ENCODE data around the gene MORC4.

Gene MORC4

DNA sequence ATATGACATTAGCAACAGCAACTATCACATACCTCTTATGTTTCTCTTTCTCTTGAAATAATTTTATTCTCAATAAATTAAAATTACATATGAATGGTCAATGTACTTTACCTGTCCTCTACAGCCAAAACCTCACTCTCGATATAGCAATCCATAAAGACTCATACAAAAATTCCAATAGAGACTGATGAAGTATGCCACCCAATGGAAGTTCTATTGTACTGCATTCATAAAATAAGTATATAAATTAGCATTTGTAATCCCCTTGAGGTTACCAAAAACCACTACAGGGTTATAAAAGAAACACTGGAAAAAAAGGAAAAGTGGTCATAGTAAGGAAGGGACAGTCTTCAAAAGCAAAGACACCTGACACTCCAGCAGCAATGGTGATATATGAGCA is 47.0 kb downstream of the MORC4 start:
- FAIRE-seq (peak; percentile 74), DNase-seq (ENCODE audit: low spot score) (peak; percentile 39)

DNA sequence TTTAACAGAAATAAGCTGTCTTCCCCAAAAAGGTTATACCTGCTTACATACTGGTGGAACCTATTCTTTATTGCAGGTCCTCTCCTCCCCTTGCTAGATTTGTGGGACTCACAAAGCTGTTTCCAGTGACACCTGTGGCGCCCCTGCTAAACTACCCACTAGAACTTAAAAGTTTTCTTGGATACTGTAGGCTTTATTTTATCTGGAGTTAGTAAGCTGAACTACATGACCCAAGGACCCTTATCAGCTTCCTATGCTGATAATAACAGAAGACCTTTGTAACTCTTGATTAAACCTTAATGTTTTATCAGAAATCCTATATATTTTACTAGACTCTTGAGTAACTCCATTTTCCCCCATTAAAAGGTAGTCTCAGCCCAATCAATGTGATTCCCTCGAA is 47.5 kb downstream of the MORC4 start:
- no peak for DNase-seq (ENCODE audit: low spot score)
- no peak for FAIRE-seq

DNA sequence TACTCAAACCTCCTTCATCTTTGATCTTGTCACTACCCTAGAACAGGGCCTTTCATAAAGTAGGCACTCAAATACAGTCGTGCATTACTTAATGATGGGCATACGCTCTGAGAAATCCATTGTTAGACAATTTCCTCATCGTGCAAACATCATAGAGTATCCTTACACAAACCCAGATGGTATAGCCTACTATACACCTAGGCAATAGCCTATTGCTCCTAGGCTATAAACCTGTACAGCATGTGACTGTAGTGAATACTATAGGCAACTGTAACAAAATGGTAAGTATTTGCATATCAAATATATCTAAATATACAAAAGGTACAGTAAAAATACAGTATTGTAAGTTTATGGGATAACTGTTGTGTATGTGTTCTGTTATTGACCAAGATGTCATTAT is 47.9 kb downstream of the MORC4 start:
- FAIRE-seq (no peak), DNase-seq (ENCODE audit: low spot score) (no peak)

DNA sequence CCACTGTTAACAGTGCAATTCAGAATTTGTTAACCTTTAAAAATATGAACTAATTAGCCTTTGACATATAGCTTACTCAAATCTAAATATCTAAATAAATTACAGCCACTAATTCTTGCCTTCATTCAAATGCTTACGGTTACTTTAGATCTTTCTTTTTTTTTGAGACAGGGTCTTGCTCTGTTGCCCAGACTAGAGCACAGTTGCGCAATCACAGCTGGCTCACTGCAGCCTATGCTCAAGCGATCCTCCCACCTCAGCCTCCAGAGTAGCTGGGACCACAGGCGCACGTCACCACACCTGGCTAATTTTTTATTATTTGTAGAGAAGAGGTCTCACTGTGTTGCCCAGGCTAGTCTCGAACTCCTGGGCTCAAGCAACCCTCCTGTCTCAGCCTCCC is 48.8 kb downstream of the MORC4 start:
- FAIRE-seq, result no peak
- DNase-seq (ENCODE audit: low spot score), result no peak

DNA sequence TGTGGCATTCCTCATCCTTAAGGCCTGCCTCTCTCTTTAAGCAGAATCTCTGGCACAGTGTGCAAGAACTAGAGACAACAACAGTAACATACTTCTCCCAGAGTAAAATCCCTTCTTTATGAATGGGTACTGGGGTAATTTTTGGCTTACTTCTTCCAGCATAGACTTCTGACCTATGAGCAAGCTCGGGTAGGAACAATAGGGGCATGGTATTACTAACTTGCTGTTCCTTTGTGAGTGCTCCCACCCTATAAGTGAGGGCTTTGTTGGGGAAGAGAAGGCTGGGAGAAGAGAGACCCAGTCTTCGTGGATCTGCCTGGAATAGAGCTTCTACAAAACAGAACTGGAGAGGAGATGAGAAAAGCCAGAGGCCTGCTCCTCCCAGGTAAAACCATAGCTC is 49.6 kb downstream of the MORC4 start:
- FAIRE-seq, result no peak
- no peak for DNase-seq (ENCODE audit: low spot score)

DNA sequence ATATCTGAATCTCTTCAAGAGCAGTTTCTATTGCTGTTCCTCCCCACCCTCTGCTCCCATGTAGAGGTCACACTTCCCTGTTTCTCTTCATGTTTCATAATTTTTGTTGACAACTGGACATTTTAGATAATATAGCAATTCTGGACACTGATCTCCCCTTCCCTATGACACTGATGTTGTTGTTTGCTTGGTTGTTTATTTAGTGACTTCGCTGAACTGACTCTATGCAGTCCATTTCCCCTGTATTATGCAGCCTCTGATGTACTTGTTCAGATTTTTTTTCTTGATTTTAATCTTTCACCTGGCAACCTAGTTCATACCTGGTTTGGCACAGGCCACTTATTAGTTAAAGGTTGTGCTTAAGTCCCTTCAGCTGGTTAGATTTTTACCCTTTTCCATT is 50.6 kb downstream of the MORC4 start:
- DNase-seq (ENCODE audit: low spot score), result no peak
- no peak for FAIRE-seq

DNA sequence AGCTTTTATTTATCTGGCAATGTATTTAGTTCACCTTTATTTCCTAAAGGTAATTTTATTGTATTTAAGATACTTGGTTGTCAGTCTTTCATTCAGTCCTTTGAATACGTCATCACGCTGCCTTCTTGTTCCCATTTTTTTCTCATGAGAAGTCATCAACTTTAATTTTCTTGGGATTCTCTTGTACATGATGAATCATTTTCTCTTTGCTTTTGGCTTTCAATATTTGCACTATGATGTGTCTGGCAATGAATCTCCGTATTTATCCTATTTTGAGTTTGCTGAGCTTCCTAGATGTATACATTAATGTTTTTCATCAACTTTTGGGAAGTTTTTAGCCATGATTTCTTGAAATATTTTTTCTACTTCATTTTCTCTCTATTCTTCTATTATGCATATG is 51.4 kb downstream of the MORC4 start:
- FAIRE-seq (no peak), DNase-seq (ENCODE audit: low spot score) (peak; percentile 6)

DNA sequence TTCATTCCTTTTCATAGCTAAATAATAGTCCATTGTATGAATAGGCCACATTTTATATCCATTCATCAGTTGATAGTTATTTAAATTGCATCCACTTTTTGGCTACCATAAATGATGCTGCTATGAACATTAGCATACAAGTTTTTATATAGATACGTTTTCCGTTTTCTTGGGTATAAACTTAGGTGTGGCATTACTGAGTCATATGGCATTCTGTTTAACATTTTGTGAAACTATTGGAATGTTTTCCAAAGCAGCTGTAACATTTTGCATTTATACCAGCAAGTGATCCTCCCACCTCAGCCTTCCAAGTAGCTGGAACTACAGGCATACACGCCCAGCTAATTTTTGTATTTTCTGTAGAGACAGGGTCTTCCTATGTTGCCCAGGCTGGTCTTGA is 53.5 kb downstream of the MORC4 start:
- no peak for DNase-seq (ENCODE audit: low spot score)
- no peak for FAIRE-seq

DNA sequence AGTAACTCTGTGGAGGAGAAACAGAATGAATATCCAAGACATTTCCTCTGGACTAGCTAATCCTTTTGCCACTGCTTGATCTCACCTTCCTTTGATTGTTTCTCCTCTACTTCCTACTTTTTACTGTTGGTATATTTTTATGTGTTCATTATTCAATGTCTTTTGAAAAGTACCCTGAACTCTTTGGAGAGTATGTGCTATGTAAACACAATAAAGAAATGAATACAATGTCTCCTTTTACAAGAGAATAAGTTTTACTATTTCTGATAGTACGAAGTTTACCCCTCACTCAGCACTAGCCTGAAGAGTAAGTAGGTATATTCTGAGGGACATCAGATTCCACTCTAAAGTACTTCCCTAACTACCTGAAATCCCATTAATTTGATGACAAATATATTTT is 59.9 kb downstream of the MORC4 start:
- FAIRE-seq, result no peak
- DNase-seq (ENCODE audit: low spot score), result no peak

DNA sequence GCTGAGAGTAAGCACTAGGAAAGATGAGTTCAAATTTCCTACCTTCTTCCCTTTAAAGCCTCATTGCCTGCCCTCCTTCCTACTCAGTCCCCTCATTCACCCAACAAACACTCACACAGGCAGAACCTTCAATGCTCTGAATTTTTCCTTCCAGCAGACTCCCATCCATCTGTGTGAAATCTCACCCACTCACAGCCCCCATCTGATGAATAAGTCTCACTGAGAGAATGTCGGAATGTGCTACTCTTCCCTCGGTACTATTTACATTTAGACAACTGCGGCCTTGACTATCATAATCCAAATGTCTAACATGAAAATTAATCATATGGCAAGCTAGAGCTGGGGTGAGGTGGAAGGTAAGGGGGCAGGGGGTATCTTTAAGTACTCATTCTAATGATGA is 60.4 kb downstream of the MORC4 start:
- FAIRE-seq (no peak), DNase-seq (ENCODE audit: low spot score) (no peak)

DNA sequence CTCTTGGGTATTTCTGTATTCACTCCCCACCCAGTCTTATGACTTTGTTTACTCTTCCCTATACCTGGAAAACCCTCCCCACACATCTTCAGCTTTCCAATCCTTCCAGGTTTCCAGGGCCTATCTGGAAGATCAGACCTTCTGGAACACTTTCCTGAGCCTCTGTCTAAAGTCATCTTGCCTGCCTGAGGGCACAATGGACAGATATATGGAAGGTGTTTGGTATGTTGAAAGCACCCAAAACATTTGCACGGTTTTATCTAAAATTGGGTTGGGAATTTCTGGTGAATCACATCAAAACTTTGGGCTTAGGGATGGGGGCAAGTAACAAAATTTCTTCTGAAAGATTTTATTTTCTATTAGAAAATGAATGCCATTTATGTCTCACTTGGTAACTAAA is 63.8 kb downstream of the MORC4 start:
- DNase-seq (ENCODE audit: low spot score) (no peak), FAIRE-seq (no peak)

DNA sequence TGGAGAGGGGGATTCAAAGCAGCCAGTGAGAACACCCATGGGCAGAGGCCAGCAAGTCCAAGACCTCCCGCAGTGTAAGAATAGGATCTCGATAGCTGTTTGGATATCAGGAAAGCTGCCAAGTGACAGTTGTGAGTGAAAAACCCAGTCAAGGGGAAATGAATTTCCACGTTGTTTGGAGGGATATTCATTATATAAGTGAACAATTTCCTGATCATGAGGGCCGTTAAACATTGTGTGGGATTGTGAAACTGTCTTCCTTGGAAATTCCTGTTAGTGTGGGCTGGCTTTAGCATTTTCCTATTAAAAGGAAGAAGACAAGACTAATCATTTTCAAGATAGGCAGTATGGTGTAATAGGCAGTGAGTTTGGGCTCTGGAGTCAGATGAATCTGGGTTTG is 64.8 kb downstream of the MORC4 start:
- peak; percentile 99 for FAIRE-seq

DNA sequence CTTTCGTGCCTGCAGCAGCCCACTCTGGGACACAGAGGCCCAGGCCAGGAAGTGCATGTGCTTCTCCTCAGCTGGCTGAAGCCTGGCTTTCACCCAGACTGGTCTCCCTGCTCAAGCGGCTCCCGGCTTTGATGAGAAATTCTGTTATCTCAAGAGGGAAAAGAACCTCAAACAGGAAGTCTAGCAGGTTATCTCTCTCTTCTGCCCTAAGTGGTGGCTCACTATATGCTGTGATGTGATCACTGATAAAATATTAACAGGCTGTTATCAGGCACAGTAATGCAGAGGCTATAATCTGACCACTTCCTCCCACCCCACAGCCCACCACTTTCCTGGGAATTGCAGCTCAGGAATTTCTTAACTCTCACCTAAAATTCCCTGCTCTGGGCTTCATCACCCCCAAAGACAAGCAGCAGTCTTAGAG is 66.5 kb downstream of the MORC4 start:
- FAIRE-seq, result peak; percentile 98
- DNase-seq (ENCODE audit: low spot score), result peak; percentile 95

More for the DNA sequence above, 64.8 kb downstream of the MORC4 start:
- DNase-seq (ENCODE audit: low spot score), result peak; percentile 96

DNA sequence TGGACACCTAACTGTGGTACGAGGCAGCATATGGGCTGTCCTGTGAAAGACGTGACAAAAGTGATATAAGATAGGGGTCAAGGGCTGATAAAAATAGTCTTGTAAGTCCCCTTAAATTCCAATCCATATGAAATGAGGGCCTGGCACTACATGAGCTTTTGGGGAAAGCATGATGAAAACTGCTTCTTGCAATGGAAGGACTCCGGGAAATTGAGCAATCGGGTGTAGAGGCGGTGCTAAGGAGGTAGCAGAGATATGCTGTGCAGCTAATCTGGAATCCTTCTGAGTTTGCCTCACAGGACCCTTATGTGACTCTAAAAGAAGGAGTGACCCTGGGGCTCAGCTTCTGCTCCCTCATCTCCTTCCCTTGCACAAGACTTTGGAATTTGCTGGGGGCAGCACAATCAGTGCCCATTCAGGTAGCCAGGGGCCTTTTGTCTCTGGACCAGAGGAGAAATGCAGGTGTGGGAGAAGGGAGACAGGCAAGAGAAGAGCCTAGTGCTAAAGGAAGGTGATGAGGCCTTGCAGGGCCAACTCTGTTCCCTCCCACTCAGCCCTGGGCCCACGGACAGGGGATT is 67.0 kb downstream of the MORC4 start:
- no peak for FAIRE-seq
- peak; percentile 35 for DNase-seq (ENCODE audit: low spot score)

DNA sequence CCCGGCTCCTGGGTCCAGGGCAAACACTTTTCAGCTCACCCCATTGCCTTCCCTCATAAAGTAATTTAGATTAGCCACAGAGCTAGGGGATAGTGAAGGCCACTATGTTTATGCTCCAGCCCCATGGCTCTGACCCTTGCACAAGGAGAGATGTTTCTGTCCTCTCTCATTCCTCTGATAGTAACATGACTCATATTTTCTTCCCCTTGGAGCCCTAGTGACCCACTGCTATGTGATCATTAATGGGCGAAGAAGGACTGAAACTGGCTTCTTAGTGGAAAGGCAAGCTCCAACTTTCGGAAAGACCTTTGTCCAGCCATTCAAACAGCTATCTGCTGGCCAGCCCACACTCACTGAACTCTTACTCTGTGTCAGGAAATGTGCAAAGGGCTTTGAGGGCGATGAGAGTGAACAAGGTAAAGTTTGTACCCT is 67.5 kb downstream of the MORC4 start:
- peak; percentile 74 for DNase-seq (ENCODE audit: low spot score)

DNA sequence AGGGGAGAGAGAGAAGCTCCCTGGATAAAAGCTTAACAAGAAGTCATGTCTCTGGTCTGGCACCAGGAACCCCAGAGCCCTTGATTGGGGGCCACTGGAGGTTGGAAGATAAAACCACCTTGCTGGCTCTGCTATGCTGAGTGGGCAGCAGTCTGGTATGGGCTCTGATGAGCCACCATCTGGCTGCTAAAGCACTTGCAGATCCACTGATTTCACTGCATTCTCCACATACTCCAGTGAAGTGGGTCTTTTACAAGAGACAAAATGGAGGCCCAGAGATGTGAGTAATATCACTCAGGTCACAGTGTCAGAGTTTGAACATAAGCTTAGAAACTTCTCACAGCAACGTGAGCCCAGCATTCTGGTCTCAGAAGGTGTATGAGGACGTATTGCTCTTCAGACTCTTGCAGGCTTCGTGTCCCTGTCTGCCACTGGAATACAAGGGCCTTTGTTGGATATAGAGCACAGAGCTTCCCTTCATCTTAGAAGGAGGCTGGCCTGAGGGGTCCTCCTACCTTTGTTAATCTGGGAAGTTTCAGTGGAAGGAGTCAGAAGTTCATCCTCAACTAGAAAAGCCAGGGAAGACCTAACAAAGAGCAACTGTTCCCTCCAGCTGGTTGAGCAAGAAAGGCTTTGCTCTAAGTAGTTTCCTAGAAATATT is 68.1 kb downstream of the MORC4 start:
- DNase-seq (ENCODE audit: low spot score), result peak; percentile 11
- FAIRE-seq, result no peak

More for the DNA sequence above, 67.5 kb downstream of the MORC4 start:
- peak; percentile 83 for FAIRE-seq

DNA sequence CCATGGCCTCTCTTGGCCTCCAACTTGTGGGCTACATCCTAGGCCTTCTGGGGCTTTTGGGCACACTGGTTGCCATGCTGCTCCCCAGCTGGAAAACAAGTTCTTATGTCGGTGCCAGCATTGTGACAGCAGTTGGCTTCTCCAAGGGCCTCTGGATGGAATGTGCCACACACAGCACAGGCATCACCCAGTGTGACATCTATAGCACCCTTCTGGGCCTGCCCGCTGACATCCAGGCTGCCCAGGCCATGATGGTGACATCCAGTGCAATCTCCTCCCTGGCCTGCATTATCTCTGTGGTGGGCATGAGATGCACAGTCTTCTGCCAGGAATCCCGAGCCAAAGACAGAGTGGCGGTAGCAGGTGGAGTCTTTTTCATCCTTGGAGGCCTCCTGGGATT is 71.8 kb downstream of the MORC4 start:
- FAIRE-seq, result no peak
- no peak for DNase-seq (ENCODE audit: low spot score)

DNA sequence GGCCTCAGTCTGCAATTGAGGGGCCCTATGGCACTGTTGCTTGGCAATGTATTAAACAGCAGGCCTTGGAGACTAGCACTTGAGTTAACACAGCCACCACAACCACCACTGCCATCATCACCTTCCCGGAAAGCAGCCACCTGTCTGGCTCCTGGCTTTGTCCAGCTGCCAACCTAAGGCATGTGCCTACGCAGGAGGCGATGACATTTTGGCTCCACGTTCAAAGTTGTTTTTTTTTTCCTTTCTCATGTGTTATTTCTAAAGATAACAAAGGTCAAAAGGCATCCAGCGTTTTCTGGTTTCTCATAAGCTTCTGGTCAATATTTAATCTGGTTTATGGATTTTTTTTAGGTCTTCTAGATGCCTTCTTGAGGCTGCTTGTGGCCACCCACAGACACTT is 72.3 kb downstream of the MORC4 start:
- FAIRE-seq (peak; percentile 88), DNase-seq (ENCODE audit: low spot score) (peak; percentile 54)

DNA sequence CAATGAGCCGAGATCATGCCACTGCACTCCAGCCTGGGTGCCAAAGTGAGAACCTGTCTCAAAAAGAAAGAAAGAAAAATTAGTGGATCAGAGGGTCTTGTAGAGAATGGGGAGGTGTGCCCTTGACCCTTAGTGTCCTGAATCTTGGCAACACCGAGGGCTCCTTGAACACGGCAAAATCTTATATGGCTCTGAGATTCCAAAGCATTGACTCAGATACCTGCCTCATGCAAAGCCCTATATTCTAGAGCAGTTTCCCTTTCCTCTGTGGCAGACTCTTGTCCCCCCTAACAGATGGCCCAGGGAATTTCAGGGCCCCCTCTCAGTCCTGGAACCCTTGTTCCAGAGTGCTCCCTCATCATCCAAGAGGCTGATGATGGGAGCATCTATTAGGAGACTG is 73.0 kb downstream of the MORC4 start:
- DNase-seq (ENCODE audit: low spot score), result no peak
- no peak for FAIRE-seq

DNA sequence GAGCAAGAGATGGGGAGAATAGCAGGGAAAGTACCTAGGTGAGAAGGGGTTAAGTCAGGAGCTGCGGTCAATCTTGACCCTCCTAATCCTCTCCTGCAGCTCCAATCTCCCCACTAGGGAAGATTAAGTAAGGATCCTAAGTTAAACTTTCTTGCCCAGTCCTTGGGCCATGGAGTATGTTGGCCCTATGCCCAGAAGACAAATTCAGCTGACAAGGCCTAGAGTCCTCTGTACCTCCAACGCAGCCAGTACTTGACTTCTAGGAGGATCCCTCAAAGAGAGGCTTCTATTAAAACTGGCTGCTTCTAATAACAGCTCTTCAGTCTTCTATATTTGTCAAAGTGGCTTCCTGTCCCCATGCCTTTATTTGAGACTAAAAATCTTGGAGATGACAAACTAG is 78.4 kb downstream of the MORC4 start:
- DNase-seq (ENCODE audit: low spot score) (no peak), FAIRE-seq (no peak)

DNA sequence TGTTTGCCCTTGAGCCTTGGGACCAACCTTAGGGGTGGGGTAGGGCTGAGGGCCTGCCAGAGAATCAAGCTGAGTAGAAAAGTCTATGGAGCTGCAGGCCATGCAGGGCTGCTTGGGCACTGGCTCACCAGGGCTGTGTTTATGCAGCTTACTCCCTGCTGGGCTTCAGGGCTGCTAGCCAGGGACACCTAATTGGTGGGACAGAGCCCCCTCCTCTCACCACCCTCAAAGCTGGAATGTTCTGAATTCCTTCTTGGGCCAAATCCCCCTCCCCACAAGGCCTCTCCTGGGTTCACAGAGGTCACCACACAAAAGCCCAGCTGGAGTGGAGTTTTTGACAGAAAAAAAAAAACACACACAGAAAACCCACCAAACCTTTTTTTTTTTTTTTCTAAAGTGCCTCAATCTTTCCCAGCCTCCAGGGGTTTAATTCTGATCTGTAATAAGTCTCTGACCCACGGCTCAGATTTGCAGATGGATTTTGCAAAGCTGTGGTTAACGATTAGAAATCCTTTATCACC is 80.0 kb downstream of the MORC4 start, which contains the start of gene CLDN2:
Gene CLDN2, plus strand, starts transcription at position 471 of the 521 bp plus-strand sequence. CDS start 7,827 bp downstream, outside the sequence.
- FAIRE-seq, result no peak
- DNase-seq (ENCODE audit: low spot score), result no peak

DNA sequence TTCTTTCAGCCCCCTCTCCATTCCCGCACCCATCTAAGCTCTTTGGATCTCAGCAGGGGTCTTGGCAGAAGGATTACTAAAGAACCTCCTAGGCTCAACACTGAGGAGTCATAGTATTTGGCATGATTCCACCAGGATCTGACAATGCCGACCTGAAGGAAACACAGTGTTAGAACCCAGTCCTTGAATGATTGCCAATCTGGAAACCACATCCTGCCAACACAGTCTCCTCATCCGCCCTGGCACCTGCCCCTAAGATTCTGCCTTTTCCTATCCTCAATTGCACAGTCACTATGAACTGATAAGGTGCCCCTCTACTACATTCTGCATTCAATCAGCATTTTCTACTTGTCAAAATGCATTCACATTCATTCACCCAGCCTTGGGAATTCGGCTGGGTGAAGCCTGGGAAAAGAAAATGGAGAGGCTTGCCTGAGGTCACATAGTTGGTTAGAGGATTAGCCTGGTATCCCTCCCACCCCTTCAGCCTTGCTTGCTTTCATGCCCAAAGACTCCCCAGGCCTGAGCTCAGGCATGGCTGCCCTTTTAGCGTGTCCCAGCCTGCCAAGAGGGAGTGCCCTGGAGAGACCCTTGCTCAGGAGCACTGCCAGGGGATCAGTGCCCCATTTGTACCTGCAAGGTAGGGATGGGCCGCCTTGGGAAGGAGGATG is 82.0 kb downstream of the MORC4 start:
- FAIRE-seq, result peak; percentile 98

More for the DNA sequence above, 82.0 kb downstream of the MORC4 start:
- DNase-seq (ENCODE audit: low spot score), result peak; percentile 95

All from RCC 7860 (cell line).